NOMO-1 (cell line): ENCODE measurements around the gene ERI3.

Experiments
- DNase-seq, 2 experiments: peaks; one replicate each; lab custom pipeline; 2025; ENCODE audit not compliant: unreplicated experiment in 2 of 2; lab: John Stamatoyannopoulos, UW

ERI3 gene

GRCh38 chr1:44351289-44351688 is 3.8 kb downstream of the ERI3 start:
- DNase-seq = no peak

DNA sequence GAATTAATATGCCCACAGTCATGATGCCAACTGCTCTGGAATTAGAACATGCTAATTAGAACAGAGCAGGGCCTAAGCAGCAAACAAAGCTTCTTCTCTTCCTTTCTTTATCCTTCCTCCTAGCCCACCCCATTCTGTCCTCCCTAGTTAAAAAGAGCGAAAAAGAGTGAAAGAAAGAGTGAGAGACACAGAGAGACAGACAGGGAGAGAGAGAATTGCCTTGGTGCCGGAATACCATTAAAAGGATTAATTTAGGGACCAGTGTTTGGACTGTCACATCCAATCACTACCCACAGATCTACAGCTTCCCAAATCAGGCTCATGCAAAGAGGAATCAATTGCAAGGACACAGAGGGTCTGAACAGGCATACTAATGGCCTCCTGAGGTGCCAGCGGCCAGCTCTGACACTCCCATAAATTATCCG is 7.0 kb downstream of the ERI3 start:
- no peak for DNase-seq

DNA sequence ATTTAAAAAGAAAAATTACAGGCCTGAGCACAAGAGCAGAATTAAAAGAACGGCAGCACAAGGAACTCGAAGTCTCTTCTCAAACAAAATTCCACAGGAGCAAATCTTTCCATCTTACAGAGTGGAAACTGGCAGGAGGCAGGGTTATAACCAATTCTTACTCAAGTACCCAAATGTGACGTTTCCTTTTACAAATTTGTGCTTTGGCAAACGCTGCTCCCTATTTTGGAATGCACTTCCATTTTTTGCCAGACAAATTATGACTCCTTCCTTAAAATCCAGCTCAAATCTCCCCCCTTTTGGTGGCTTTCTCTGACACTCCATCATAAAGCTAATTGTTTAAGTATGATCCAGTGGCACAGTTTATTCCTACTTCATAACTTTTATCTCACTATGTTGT is 7.8 kb downstream of the ERI3 start:
- DNase-seq = no peak

DNA sequence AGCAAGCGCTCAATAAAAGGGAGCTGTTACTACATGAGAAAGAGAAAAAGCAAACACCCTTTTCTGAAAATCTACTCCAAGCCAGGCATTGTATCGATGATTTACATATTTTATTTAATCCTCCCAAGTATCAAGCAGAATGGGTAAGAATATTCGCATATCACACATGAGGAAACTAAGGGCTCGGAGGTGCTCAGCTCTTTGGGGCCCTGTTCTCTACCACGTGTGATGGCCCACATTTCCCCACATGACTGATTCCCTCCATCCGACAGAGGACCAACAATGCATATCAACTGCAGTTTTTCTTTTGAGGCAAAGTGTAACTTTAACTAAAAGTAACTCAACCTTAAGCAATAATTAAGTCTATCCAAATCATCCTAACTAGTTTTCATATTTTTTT is 8.2 kb downstream of the ERI3 start:
- DNase-seq = no peak

- DNase-seq = no peak
Observed at GRCh38 chr1:44346184-44346583, 8.9 kb downstream of the ERI3 start.

- DNase-seq = no peak
Observed at GRCh38 chr1:44345187-44345775, 9.8 kb downstream of the ERI3 start.

DNA sequence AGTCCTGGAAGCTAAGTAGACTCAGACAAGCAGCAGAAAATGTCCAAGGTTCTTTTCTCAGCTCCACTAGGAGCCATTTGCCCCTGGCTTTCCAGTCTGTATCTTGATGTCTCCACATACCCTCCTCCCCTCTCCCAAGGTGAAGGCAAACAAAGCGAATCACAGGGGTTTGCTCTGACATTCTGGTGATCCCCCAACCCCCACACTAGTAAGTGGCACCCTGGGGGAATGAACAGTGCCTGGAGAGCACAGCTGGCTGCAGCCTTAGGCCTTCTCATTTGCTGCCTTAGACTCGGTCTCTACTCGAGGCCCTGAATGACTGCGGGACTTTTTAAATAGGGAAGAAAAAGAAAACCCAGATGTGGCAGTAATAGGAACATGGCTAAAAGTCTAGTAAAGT is 15.3 kb downstream of the ERI3 start:
- no peak for DNase-seq

- no peak for DNase-seq
Observed at GRCh38 chr1:44338136-44338535, 16.9 kb downstream of the ERI3 start.

- DNase-seq = no peak
Observed at GRCh38 chr1:44336668-44337067, 18.4 kb downstream of the ERI3 start.

- DNase-seq = no peak
Observed at GRCh38 chr1:44334968-44335367, 20.1 kb downstream of the ERI3 start.

GRCh38 chr1:44333376-44333775 is 21.7 kb downstream of the ERI3 start:
- DNase-seq = no peak

DNA sequence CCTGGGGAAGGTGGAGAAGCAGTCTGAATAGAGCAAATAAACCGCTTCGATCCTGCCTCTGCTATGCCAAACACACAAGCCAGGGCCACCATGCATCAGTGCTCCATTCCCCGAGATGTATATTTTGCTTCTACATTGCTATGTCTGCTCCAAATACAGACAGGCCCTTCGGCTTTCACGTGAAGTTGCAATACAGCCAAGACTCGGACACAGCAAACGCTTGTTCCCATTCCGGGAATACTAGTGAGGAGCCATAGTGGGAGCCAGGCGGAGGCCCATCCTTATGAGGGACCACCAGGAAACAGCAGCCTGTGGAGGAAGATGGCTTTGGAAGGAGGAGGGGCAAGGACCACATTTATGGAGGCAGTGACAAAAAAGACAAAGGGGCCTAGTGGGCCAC is 22.6 kb downstream of the ERI3 start:
- DNase-seq = no peak

- DNase-seq = no peak
Observed at GRCh38 chr1:44330935-44331334, 24.1 kb downstream of the ERI3 start.

DNA sequence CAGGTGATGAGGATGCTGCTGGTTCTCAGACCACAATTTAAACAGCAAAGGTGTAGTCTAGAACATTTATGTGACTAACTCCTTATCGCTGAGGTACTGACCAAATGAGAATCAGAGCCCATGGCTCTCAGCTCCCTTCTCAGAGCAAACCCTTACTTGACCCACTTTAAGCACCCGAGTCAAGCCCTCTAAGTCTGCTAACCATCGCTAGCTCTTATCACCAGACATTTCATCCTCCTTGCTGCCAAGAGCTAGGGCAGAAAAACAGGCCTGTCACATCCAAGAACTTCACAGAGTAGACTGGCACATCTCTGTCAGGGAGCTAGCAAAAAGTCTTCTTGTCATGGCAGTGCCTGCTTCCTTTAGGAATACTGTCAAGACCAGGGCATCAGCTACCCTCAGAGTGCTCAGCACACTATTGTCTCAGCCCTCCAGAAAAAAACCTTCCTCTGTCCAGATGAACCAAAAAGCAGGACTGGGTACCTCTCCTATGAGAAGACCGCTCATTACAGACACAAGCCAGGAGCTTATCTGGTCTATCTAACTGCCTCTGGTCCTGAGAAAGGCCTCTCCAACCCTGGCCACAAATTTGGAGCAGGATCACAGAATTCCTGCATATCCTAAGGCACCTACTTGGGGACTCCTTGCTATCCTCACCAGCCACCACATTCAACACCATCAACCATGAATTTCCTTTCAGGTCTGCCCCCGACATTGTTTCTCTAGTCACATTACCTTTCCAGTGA is 26.2 kb downstream of the ERI3 start:
- no peak for DNase-seq

- no peak for DNase-seq
Observed at GRCh38 chr1:44327679-44328491, 27.2 kb downstream of the ERI3 start.

DNA sequence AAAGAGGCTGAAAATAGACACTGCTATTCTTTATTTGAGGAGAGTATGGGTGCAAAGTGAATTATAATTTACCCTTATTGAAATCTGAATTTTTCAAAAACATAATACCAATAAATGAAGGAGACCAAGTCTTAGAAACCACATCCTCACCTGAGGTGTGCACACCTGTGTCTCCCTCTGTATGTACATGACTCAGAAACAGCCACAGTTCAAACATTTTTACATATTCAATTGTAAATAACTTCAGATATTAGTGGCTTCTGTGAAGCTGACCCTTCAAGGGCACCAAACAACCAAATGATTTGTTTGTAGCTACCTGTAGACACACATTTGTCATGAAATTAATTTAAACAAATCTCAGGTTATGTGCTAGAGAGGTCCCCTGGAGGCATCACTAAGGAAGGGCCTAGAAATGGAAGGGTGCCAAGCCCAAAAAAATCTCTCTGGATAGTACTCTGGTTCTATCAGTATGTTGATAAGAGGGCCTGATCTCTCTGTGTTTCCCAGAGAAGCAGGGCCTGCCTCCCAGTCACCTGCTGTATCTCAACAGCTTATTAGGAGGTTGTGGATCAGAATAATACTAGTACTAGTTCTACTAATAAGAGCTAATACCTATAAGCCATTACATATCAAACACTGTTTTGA is 28.1 kb downstream of the ERI3 start:
- DNase-seq = no peak

DNA sequence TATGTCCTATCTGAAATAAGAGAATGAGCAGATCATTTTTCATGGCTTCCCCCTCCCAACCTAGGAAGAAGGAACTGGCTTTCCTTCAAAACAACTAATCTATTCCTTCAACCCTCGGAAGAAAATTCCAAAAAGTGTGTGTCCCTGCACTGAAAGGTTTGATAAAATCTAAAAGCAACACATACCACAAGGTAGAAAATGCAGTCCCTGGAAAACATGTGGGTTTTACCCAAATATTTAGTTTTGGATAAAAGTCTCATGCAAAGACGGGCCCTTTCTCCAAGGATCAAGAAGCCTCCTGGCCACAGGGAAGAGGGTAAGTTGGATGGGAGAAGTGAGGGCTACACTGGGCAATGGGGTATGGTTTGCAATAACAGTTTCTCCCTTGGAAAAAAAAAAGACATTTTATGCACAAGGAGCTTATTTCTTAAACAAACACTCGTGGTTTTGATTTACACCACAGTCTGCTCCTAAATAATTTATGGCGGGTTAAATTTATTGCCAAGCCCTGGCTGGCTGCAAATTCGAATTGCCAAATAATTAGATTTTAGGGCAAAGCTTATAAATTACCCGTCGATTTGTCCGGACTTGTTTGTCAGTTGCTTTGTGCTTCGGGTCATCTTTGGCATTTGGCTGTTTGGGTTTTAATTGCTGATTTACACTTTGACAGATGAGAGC is 28.9 kb downstream of the ERI3 start:
- no peak for DNase-seq

- no peak for DNase-seq
Observed at GRCh38 chr1:44323947-44324346, 31.1 kb downstream of the ERI3 start.

DNA sequence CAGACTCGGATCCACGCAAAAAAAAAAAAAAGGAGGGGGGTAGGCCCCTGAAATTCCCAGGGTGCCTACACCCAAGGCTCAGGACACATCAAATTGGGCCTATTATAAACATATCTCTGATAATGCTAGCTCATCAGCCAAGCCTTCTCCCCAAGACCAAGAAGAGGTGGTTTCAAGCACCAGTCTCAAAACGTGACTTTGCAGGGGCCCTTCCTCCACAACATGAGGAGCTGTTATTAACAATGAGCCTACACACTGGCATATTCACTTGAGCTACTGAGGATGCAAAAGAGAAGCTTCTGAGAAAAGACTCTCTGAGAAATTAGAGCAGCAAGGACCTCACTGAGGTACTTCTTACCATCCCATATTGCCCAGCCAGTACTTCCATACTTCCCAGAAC is 32.7 kb downstream of the ERI3 start:
- DNase-seq = no peak

DNA sequence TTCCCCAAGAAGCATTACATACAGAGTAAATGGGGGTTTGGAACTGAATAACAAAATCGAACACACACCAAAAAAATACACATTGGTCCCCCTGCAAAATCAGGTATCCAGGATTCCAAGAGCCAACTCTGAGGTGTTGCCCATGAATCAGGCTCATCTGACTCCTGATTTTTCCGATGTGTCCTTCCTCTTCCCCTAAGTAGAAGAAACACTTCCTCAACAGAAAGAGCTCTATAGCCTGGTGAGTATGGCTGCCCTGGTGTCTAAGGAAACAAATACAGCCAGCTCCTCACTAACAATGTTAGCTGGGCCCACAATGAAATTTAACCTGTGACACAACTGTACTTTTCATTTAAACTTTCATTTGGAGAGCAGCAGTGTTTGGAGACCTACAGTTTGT is 33.6 kb downstream of the ERI3 start:
- no peak for DNase-seq
